SK-N-SH (cell line): ENCODE results near the gene TRMT10A.

Source experiments
- CTCF ChIP-seq: fragments of 200-600 bp; sonication (generic); IDR thresholded peaks from 2 replicates; pipeline ENCODE4 v1.6.1; 2017; ENCODE audit warnings: antibody characterized with exemption, mild to moderate bottlenecking, moderate library complexity
- GATA2 ChIP-seq: sonication (generic); formaldehyde crosslinking; IDR thresholded peaks from 2 replicates; pipeline ENCODE4 v1.5.0; 2020; ENCODE audit warnings: mild to moderate bottlenecking, missing genetic modification reagents
- POLR2AphosphoS5 ChIP-seq: IDR thresholded peaks from 2 replicates; pipeline ENCODE4 v1.6.1; 2012; ENCODE audit warnings: low read depth, low read length
- SIN3A ChIP-seq: IDR thresholded peaks from 2 replicates; pipeline ENCODE4 v1.6.1; 2012; ENCODE audit warnings: low read depth, mild to moderate bottlenecking, low read length, moderate library complexity, borderline replicate concordance
- SMC3 ChIP-seq: IDR thresholded peaks from 2 replicates; pipeline ENCODE4 v1.6.1; 2012; ENCODE audit warnings: low read depth, low read length, improper control_type of control experiment
- TAF1 ChIP-seq: IDR thresholded peaks from 2 replicates; pipeline ENCODE4 v1.6.1; 2012; ENCODE audit warnings: low read depth, mild to moderate bottlenecking, low read length, moderate library complexity, borderline replicate concordance
- USF2 ChIP-seq: fragments of 150-350 bp; IDR thresholded peaks from 2 replicates; pipeline ENCODE4 v1.6.1; 2017; ENCODE audit warnings: antibody characterized with exemption, low read length, low read depth, borderline replicate concordance
- YY1 ChIP-seq: IDR thresholded peaks from 2 replicates; pipeline ENCODE4 v1.4.0; 2012; ENCODE audit warnings: low read depth, mild to moderate bottlenecking

- TF ChIP-seq CTCF (no peak), YY1 (no peak), POLR2AphosphoS5 (no peak), SMC3 (no peak), GATA2 (CRISPR knock-in tag) (no peak), TAF1 (no peak), USF2 (no peak), SIN3A (no peak)
These were observed 26.2 kb downstream of the TRMT10A start for GRCh38 chr4:99537674-99538073.
